ENCODE measurements around the gene NPHS1.
"Not testable (repeated sequence)": the region's sequence is repeated elsewhere in the genome, so short reads cannot be mapped to it uniquely, and the experiment has no call there.

Gene NPHS1, protein sequence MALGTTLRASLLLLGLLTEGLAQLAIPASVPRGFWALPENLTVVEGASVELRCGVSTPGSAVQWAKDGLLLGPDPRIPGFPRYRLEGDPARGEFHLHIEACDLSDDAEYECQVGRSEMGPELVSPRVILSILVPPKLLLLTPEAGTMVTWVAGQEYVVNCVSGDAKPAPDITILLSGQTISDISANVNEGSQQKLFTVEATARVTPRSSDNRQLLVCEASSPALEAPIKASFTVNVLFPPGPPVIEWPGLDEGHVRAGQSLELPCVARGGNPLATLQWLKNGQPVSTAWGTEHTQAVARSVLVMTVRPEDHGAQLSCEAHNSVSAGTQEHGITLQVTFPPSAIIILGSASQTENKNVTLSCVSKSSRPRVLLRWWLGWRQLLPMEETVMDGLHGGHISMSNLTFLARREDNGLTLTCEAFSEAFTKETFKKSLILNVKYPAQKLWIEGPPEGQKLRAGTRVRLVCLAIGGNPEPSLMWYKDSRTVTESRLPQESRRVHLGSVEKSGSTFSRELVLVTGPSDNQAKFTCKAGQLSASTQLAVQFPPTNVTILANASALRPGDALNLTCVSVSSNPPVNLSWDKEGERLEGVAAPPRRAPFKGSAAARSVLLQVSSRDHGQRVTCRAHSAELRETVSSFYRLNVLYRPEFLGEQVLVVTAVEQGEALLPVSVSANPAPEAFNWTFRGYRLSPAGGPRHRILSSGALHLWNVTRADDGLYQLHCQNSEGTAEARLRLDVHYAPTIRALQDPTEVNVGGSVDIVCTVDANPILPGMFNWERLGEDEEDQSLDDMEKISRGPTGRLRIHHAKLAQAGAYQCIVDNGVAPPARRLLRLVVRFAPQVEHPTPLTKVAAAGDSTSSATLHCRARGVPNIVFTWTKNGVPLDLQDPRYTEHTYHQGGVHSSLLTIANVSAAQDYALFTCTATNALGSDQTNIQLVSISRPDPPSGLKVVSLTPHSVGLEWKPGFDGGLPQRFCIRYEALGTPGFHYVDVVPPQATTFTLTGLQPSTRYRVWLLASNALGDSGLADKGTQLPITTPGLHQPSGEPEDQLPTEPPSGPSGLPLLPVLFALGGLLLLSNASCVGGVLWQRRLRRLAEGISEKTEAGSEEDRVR (N-terminal part only)

DNA sequence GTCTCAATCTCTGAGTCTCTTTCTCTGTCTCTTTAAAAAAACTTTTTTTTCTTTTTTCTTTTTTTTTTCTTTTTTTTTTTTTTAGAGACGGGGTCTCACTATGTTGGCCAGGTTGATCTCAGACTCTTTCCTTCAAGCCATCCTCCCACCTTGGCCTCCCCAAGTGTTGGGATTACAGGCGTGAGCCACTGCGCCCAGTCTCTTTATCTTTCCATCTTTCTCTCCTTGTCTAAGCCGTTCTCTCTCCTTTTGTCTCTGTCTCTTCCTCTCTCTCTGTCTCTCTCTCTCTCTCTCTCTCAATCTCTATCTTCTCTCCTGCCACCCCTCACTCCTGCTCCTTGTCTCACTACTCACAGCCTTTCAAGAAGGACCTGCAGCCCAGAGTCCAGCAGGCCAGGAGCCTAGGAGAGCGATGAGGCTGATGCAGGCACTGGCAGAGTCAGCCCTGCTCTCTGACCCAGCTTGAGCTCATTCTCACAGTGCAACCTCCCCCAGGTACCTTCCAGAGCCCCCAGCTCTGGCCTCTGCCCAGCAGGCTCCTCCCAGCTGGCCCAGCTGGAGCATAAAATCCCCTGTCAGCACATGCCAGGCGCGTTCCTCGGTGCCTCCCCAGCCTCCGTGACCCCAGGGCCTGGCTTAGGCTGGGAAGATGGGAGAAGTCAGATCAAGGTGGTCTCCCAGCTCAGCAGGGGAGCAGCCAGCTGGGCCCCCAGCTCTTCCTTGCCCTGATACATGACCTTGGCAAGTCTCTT lies at the start of gene NPHS1:
Gene NPHS1, minus strand, starts transcription at position 476 of the 752 bp plus-strand sequence. CDS start 667 bp downstream, outside the sequence.
- no peak for DNase-seq (ENCODE audit: low spot score)

DNA sequence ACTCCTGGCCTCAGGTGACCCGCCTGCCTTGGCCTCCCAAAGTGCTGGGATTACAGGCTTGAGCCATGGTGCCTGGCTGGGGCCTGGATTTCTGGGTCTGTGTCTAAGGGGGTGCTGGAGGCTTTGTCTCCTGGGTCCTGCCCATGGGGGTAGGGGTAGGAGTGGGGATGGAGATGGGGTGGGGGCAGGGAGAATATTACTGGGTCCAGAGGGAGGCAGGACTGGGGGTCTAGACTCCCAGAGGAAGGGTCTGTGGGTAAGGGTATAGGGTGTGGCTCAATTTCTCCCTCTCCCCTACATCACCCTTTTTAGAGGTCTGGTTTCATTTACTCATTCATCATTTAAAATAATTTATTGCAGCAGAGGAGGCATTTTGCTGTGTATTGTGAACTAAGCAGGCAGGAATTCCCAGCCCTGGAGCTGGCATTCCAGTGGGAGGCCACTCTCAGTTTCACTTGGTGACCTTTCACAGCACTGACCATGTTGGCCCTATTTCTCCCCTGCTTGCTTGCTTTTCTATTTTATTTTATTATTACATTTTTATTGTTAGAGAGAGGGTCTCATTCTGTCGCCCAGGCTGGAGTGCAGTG lies 48.8 kb upstream of the NPHS1 start:
- DNase-seq (ENCODE audit: low spot score) = peak; percentile 40

DNA sequence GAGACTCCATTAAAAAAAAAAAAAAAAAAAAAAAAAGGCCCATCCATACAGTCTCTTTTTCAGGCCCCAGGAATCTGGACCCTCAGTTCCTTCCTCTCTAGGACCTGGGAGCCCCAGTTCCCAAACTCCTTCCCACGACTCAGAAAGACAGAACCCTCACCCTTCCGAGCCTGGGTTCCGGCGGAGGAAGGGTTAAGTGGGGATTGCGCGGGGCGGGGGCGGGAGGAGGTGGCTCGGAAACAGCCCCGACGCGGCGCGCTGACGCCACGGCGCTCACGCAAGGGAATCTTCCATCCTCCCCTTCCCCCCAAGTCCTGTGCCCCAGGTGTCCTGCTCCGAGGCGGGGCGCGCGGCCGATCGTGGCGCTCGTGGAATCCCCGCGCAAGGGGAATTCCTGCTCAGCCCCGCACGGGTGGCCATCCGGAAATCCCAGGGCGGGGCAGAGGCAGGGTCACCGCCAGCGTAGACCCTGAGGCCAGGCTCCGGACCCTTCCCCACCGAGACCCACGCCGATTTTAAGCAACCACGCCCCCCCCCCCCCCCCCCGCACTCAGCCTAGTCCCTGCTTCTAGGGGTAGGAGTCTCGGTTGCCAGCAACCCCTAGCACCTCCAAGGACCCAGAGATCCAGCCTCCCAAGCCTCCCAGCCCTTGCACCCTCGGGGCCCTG lies 47.4 kb upstream of the NPHS1 start:
- DNase-seq (ENCODE audit: low spot score) = peak; percentile 85

DNA sequence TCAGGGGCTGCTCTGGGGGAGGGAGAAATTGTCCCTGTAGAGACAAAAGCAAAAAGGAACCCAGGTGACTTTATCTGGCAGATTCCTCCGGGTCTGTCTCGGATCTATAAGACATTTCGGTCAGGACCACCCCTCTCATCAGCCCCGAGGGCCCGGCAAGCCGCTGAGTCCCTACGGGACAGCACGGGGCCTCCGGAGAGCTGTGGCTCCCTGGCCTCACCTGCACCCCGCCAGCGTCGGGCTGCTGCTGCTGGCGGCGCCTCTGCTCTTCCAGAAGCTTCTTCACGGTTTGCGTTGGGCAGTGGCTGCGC lies 46.1 kb upstream of the NPHS1 start:
- no peak for DNase-seq (ENCODE audit: low spot score)

DNA sequence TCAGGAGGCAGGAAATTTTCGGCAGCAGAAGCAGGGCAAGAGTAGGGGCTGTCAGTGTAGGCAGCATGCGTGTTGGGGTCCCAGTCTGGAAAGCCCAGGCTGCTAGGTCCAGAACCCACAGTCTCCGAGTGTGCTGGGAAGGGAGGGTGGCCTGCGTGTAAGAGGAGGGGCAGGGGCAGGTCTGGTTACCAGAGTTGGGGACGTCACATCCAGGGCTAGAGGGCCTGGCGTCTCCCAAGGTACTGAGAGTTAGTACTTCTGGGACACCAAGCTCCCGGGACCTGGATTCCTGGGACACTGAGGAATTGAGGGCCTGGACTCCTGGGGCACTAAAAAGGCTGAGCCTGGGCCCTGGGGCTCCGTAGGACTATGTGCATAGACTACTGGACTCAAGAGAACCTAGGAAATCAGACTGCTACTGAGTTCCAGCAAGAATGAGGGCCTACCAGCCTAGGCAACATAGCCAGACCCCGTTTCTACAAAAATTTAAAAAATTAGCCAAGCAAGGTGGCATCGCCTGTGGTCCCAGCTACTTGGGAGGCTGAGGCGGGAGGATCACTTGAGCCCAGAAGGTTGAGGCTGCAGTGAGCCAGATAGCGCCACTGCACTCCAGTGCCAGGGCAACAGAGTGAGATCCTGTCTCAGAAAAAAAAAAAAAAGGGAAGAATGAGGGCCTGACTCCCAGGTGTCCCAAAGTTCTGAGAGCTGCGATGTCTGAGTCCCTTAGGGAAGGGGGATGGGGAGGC lies 45.6 kb upstream of the NPHS1 start:
- no peak for DNase-seq (ENCODE audit: low spot score)

DNA sequence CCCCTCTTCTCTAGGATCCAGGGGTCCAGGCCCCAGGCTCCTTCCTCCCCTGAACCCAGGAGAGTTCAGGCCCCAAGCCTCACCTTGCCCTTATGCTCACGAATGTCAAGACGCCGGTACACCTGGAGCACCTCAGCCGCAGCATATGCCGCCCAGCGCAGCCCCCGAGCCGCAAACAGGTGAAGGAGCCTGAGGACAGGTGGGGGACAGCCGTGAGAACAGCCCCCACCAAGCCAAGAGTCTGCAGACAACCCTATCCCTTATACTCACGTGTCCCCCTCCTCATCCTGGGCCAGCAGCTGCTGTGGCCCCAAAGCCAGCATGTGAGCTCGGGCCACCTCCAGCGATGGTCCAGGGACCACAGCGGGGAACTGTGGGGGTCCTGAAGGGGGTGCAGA lies 44.3 kb upstream of the NPHS1 start:
- DNase-seq (ENCODE audit: low spot score) = no peak

DNA sequence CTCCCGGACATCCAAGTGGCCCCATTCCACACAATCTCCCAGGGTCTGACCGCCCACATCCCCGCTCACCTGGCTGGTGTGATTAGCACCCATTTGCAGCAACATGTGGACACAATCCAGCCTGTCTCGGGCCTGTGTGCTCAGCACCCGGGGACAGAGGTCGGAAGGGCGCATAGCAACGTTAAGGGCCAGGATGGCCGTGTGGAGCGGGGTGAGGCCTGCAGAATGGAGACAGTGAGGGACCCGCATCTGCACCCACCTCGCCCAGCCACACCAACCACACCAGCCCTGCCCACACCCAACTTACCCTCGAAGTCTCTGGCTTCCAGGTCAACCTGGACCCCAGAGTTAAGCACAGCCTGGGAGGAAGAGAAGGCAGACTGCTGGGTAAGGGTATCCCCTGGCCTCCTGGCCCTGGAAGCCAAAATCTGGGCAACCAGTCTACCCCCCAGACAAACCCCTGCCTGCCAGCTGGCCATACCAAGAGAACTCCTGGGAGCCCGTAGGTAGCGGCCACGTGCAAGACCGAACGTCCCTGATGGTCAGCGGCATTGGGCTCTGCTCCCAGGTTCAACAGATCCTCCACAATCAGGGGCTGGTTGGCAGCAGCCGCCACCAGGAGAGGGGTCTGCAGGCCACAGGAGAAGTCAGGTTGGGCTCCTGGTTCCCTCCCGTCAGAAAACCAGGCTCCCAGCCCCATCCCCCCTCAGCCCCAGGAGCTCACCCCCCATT lies 43.8 kb upstream of the NPHS1 start:
- DNase-seq (ENCODE audit: low spot score) = no peak

DNA sequence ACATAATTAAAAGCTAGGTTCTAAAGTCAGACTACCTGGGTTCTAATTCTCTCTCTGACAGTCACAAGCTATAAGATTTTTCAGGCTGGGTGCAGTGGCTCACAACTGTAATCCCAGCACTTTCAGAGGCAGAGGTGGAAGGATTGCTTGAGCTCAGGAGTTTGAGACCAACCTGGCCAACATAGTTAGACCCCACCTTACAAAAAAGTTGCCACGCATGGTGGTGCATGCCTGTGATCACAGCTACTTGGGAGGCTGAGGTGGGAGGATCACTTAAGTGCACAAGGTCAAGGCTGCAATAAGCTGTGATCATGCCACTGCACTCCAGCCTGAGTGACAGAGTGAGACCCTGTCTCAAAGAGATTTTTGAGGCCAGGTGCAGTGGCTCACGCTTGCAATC lies 42.0 kb upstream of the NPHS1 start:
- DNase-seq (ENCODE audit: low spot score) = no peak

DNA sequence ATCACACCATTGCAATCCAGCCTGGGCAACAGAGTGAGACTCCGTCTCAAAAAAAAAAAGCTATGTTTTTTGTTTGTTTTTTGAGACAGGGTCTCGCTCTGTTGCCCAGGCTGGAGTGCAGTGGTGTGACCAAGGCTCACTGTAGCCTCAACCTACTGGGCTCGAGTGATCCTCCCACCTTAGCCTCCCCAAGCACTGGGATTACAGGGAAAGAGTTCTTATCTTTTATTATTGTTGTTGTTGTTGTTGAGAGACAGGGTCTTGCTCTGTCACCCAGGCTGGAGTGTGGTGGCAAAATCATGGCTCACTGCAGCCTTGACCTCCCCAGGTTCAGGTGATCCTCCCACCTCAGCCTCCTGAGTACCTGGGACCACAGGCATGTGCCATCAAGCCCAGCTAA lies 39.5 kb upstream of the NPHS1 start:
- not testable (repeated sequence) for DNase-seq (ENCODE audit: low spot score)

DNA sequence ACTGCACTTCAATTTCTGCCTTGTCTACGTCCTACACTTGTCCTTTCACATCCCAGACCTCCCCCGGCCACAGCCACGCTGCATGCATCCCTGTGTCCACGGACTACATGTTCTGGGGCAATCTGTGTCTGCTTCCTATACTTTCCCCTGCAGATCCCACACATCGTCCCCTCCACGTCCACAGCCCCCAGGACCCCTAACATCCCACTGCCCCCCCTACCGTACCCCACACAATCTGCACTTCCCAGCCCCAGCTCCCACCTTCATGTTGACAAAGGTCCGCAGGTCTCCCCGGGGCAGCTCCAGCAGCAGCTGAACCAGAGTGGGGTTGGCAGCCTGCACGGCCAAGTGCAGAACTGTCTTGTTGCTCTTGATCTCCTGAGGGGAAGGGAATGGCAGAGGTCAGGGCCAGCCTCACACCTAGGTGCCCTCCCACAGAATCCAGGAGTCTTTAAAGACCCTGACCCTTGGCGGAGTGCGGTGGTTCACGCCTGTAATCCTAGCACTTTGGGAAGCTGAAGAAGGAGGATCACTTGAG lies 37.9 kb upstream of the NPHS1 start:
- DNase-seq (ENCODE audit: low spot score) = no peak

DNA sequence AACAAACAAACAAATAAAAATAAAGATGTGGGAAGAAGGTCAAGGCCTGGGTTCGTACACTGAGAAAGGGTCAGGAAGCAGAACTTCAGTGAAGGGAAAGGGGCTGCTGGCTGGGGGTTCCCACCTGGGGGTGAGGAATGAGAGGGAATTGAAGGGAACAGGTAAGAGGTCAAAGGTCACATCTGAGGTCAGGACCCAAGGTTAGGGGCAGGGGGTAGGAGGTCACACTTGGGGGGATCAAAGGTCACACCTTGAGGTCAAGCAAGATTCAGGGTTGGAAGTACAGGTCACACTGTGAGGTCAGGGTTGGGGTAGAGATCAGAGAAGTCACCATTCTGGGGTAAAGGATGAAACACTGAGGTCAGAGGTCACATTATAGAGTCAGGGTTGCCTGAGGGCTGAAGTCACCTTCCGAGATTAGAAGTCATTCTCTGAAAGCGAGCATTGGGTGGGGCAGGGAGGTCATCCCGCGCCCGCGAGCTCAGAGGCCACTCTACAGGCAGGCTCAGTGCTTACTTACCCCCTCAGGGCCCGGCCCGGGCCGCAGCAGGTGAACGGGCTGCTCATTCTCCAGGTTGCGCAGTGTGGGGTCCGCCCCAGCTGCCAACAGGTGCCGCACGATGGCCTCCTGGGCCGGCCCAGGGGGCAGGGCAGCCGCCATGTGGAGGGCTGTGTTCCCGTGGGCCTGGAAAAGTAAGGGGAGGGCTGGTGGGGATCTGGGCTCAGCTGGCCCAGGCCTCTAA lies 37.2 kb upstream of the NPHS1 start:
- DNase-seq (ENCODE audit: low spot score) = no peak

DNA sequence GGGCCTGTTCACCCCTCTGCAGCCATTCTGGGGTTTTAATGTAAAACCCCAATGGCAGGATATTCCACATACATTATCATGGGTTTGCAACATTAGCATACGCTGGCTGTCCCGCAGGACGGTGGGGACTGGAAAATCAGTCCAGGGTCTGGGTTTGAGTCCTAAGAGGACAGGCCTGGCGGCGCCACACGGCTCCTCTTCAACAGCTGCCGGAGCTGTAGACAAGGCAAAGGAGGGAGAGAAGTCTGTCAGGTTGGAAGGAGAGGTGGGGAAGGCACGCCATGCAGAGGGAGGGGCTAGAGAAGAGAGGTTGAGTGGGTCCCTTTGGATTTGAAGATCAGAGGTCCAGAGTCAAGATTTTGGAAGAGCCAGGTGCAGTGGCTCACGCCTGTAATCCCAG lies 36.1 kb upstream of the NPHS1 start:
- no peak for DNase-seq (ENCODE audit: low spot score)

DNA sequence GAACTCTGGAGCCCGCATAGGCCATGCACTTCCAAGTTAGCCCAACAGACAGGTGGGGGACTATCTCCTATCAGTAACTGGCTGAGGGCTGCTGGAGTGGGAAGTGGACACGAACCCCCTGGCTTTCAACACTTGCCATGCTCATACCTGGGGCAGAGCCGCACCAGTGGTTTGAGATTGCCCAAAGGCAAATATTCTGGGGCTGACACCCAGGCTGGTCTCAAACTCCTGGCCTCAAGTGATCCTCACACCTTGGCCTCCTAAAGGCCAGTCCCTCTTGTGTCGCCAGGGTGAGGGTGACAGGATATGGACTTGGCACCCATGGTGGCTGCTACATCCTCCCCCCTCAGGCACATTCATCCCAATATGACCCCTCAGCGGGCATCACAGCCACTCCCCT lies 34.9 kb upstream of the NPHS1 start:
- no peak for DNase-seq (ENCODE audit: low spot score)

DNA sequence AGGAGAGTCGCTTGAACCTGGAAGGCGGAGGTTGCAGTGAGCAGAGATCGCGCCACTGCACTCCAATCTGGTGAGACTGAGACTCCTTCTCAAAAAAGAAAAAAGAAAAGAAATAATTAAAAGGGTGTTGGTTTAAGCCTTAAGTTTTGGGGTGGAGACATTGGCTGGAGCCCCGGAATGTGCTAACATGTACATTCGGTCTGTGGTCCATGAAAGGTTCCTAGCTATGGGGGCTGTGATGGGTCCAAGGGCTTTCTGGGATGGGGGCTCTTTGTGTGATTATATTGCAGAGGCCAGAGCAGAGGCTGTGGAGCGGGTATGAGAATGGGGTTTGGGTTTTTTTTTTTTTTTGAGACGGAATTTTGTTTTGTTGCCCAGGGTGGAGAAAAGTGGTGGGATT lies 33.6 kb upstream of the NPHS1 start:
- DNase-seq (ENCODE audit: low spot score) = no peak

DNA sequence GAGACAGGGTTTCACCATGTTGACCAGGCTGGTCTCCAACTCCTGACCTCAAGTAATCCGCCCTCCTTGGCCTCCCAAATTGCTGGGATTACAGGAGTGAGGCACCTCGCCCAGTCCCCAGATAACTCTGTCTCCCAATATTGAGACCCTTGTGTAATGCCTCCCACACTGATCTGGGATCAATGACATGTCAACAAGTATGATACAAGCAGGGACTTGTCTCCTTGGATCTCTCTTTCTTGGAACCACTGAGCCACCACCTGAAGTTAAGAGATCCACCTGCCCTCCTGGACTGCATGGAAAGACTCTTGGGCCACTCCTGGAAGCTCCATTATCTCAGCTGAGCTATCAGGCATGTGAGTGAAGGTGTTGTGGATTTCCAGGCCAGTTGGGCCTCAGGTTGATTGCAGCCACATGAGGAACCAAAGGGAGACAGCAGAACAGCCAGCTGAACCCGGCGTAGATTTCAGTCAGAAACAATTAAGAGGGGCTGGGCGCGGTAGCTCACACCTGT lies 33.0 kb upstream of the NPHS1 start:
- no peak for DNase-seq (ENCODE audit: low spot score)

DNA sequence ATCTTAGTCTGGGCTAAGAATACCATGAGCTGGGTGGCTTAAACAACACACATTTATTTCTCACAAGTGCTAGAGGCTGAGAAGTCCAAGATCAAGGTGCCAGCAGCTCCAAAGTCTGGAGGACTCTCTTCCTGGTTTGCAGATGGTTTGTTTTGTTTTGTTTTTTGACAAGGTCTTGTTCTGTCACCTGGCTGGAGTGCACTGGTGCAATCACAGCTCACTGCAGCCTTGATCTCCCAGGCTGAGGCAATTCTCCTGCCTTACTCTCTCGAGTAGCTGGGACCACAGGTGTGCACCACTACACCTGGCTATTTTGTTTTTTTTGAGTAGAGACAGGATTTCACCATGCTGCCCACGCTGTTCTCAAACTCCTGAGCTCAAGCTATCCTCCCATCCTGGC lies 31.6 kb upstream of the NPHS1 start:
- no peak for DNase-seq (ENCODE audit: low spot score)

DNA sequence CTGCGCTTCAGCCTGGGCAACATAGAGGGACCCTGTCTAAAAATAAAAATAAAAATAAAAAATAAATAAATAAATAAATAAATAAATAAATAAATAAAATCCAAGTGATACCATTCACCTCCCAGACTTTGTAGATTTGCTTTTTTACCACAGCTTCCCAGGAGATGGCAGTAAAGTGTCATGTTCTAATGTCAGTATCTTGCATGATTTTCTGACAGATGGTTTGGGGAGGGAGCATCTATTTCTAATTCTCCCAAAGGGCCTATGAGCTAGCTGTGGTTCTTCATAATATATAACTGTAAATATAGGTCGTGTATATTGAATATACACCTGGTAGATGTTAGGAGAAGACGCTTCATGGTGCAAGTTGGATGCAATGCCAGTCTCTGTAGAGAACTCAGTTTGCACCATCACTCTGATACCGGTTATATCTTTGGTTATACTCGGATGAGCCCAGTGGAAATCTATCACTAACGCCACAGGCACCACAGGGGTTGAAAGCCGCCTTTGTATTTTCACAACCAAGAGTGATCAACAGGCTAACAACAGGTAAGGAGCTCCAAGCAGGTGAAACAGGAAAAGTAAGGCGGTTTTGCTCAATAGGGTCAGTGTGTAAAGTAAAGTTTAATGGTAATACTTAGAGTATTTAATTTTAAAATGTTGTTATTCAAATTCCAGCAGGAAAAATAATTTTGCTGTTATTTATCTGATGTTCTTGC lies 30.0 kb upstream of the NPHS1 start:
- peak; percentile 72 for DNase-seq (ENCODE audit: low spot score)

DNA sequence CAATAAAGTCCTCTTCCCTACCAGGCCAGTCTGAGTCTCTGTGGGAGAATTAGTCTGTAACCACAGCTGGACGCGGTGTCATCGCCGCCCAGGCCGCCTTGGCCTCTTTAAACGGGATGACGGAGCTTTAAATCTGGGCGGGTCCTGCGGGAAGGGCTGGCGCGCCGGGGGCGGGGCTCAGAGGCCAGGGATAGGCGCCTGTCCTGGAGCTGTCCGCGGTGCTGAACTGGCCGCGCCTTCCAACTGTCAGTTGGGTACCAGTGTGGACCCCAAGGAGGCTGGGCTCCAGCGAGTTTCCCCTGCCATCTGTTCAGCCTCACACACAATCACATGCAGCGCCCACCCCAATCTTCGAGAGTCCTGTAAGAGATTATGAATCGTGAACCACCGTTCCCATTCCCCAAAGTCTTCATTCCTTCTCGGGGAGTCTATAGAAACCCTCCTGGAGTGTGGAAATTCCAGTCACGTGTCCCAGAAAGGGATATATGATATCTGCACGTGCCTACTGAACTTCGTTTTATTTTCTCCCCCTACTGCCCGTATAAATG lies 27.5 kb upstream of the NPHS1 start:
- peak; percentile 95 for DNase-seq (ENCODE audit: low spot score)

All from RKO (cell line).